EH (cell line): ENCODE data around the gene SLC12A3.

Experiments
- DNase-seq: peaks from one replicate; pipeline ENCODE4 v3.0.0-alpha.2; 2015; ENCODE audit warnings: low read depth

SLC12A3 gene

GRCh38 chr16:56889206-56889605 lies 24.2 kb downstream of the SLC12A3 start:
- DNase-seq, result no peak

GRCh38 chr16:56891685-56892084 lies 26.7 kb downstream of the SLC12A3 start:
- no peak for DNase-seq

- DNase-seq, result no peak
Observed at GRCh38 chr16:56892705-56893104, 27.7 kb downstream of the SLC12A3 start.

GRCh38 chr16:56894331-56894917 lies 29.4 kb downstream of the SLC12A3 start:
- no peak for DNase-seq

GRCh38 chr16:56895813-56896212 lies 30.8 kb downstream of the SLC12A3 start:
- no peak for DNase-seq

- no peak for DNase-seq
Observed at GRCh38 chr16:56896244-56896643, 31.2 kb downstream of the SLC12A3 start.

- no peak for DNase-seq
Observed at GRCh38 chr16:56897026-56897799, 32.2 kb downstream of the SLC12A3 start.

- DNase-seq, result no peak
Observed at GRCh38 chr16:56898847-56899246, 33.8 kb downstream of the SLC12A3 start.

GRCh38 chr16:56903866-56904265 lies 38.9 kb downstream of the SLC12A3 start:
- DNase-seq, result no peak

- no peak for DNase-seq
Observed at GRCh38 chr16:56907401-56907800, 42.4 kb downstream of the SLC12A3 start.

GRCh38 chr16:56909527-56909979 lies 44.5 kb downstream of the SLC12A3 start:
- DNase-seq, result no peak

GRCh38 chr16:56910112-56910511 lies 45.1 kb downstream of the SLC12A3 start:
- no peak for DNase-seq

- peak; percentile 93 for DNase-seq
Observed at GRCh38 chr16:56910654-56911539, 45.9 kb downstream of the SLC12A3 start.

- DNase-seq, result peak; percentile 83
Observed at GRCh38 chr16:56911771-56912571, 47.0 kb downstream of the SLC12A3 start.

GRCh38 chr16:56912746-56913708 lies 48.0 kb downstream of the SLC12A3 start:
- peak; percentile 90 for DNase-seq

GRCh38 chr16:56914896-56915295 lies 49.9 kb downstream of the SLC12A3 start:
- DNase-seq, result no peak

GRCh38 chr16:56915336-56916119 lies 50.5 kb downstream of the SLC12A3 start:
- no peak for DNase-seq

- DNase-seq, result no peak
Observed at GRCh38 chr16:56916571-56917403, 51.8 kb downstream of the SLC12A3 start.

GRCh38 chr16:56918467-56919012 lies 53.5 kb downstream of the SLC12A3 start:
- DNase-seq, result no peak
